ENCODE results near the gene ARPP21. TPM values are rescaled to one million over a fixed set of nuclear protein-coding genes. Genes with fewer than 3 reads are reported as not detected.

Gene ARPP21
- total RNA-seq, 3 donors from 2014 or later = 0.29 to 1.9 (median 0.46) TPM

- Histone ChIP-seq H3K9me3 (no peaks in the 10 kb centered on the region), H3K4me1 (ENCODE audit: low read depth) (no peaks in the 10 kb centered on the region), H3K4me3 (no peak overlapping the region), H3K36me3 (ENCODE audit: low read depth) (no peaks in the 10 kb centered on the region)
- no peak for TF ChIP-seq CTCF (IDR thresholded peaks at IDR 0.05)
- ATAC-seq (no peak), DNase-seq (no peak)
- intact Hi-C loops (cut with DNase I, micrococcal nuclease) = no loop called here
These were observed 118.8 kb downstream of the ARPP21 start for GRCh38 chr3:35757991-35758757.

GRCh38 chr3:35760146-35760545, 120.8 kb downstream of the ARPP21 start:
- no peak for TF ChIP-seq CTCF (IDR thresholded peaks at IDR 0.05)
- intact Hi-C loops (cut with DNase I, micrococcal nuclease) = no loop called here
- Histone ChIP-seq H3K36me3 (ENCODE audit: low read depth) (no peaks in the 10 kb centered on the region), H3K4me3 (no peak overlapping the region), H3K4me1 (ENCODE audit: low read depth) (no peaks in the 10 kb centered on the region), H3K9me3 (no peaks in the 10 kb centered on the region)
- ATAC-seq (no peak), DNase-seq (no peak)

GRCh38 chr3:35761311-35761710, 122.0 kb downstream of the ARPP21 start:
- DNase-seq (no peak), ATAC-seq (no peak)
- Histone ChIP-seq H3K9me3 (no peaks in the 10 kb centered on the region), H3K36me3 (ENCODE audit: low read depth) (no peaks in the 10 kb centered on the region), H3K4me3 (no peak overlapping the region), H3K4me1 (ENCODE audit: low read depth) (no peaks in the 10 kb centered on the region)
- intact Hi-C loops (cut with DNase I, micrococcal nuclease) = no loop called here
- no peak for TF ChIP-seq CTCF (IDR thresholded peaks at IDR 0.05)

GRCh38 chr3:35772381-35773015, 133.2 kb downstream of the ARPP21 start:
- TF ChIP-seq CTCF (IDR thresholded peaks at IDR 0.05) = no peak
- H3K9me3 ChIP-seq = no peaks in the 10 kb centered on the region
- ATAC-seq = no peak
- DNase-seq = no peak
- intact Hi-C loops (cut with DNase I, micrococcal nuclease) = no loop called here
- H3K36me3 ChIP-seq (ENCODE audit: low read depth) = no peaks in the 10 kb centered on the region
- no peak overlapping the region for H3K4me3 ChIP-seq
- H3K4me1 ChIP-seq (ENCODE audit: low read depth) = no peaks in the 10 kb centered on the region

- intact Hi-C loops (cut with DNase I, micrococcal nuclease) = no loop called here
- Histone ChIP-seq H3K4me3 (no peak overlapping the region), H3K36me3 (ENCODE audit: low read depth) (no peaks in the 10 kb centered on the region), H3K9me3 (no peaks in the 10 kb centered on the region), H3K4me1 (ENCODE audit: low read depth) (no peaks in the 10 kb centered on the region)
- ATAC-seq (no peak), DNase-seq (no peak)
- TF ChIP-seq CTCF (IDR thresholded peaks at IDR 0.05) = no peak
These were observed 134.1 kb downstream of the ARPP21 start for GRCh38 chr3:35773417-35773816.
